GM19043 (cell line): ENCODE measurements around the gene DEFB129.
A peak's percentile ranks its signal among the peaks of the same experiment; 100 is the strongest.
"Not testable (repeated sequence)": the region's sequence is repeated elsewhere in the genome, so short reads cannot be mapped to it uniquely, and the experiment has no call there.

Experiments
- ATAC-seq: cut with Tn5 transposase; IDR thresholded peaks from one replicate; pipeline ENCODE4 v1.9.1; 2021; ENCODE audit warnings: low read depth; ENCODE audit not compliant: unreplicated experiment

Gene DEFB129

GRCh38 chr20:251354-251753 is 24.3 kb downstream of the DEFB129 start:
- ATAC-seq: no peak

- no peak for ATAC-seq
Measured at GRCh38 chr20:252801-253200, 25.7 kb downstream of the DEFB129 start.

- ATAC-seq: not testable (repeated sequence)
Measured at GRCh38 chr20:253447-253846, 26.4 kb downstream of the DEFB129 start.

- ATAC-seq: no peak
Measured at GRCh38 chr20:257419-257818, 30.4 kb downstream of the DEFB129 start, which contains the start of gene DEFB132. DEFB132 (plus strand) TSS chr20:257724; CDS start chr20:257779, 55 bp downstream.

- ATAC-seq: no peak
Measured at GRCh38 chr20:258269-258858, 31.3 kb downstream of the DEFB129 start.

GRCh38 chr20:258963-259362 is 31.9 kb downstream of the DEFB129 start:
- ATAC-seq: no peak

GRCh38 chr20:259981-260380 is 32.9 kb downstream of the DEFB129 start:
- ATAC-seq: no peak

GRCh38 chr20:263701-264100 is 36.6 kb downstream of the DEFB129 start:
- no peak for ATAC-seq

- peak; percentile 87 for ATAC-seq
Measured at GRCh38 chr20:266596-267562, 39.8 kb downstream of the DEFB129 start.

GRCh38 chr20:270517-270916 is 43.5 kb downstream of the DEFB129 start:
- ATAC-seq: no peak

- no peak for ATAC-seq
Measured at GRCh38 chr20:271069-271468, 44.0 kb downstream of the DEFB129 start.

- ATAC-seq: no peak
Measured at GRCh38 chr20:271528-271927, 44.5 kb downstream of the DEFB129 start.

- no peak for ATAC-seq
Measured at GRCh38 chr20:272718-273117, 45.7 kb downstream of the DEFB129 start.

GRCh38 chr20:273884-274283 is 46.8 kb downstream of the DEFB129 start:
- ATAC-seq: no peak

- no peak for ATAC-seq
Measured at GRCh38 chr20:275791-276190, 48.7 kb downstream of the DEFB129 start.

GRCh38 chr20:276620-277495 is 49.8 kb downstream of the DEFB129 start:
- ATAC-seq: no peak

GRCh38 chr20:277496-277781 is 50.4 kb downstream of the DEFB129 start:
- no peak for ATAC-seq

GRCh38 chr20:278181-278580 is 51.1 kb downstream of the DEFB129 start:
- ATAC-seq: no peak

- ATAC-seq: no peak
Measured at GRCh38 chr20:278607-279571, 51.8 kb downstream of the DEFB129 start.
